SH-SY5Y (cell line): ENCODE measurements around the gene CZIB.

Experiments used
- GATA2 ChIP-seq: IDR thresholded peaks from 2 replicates; pipeline ENCODE4 v1.6.1; 2011; ENCODE audit warnings: mild to moderate bottlenecking, low read depth, low read length
- GATA3 ChIP-seq: IDR thresholded peaks from 2 replicates; pipeline ENCODE4 v1.6.1; 2011; ENCODE audit warnings: low read depth, mild to moderate bottlenecking, low read length, moderate library complexity

- TF ChIP-seq GATA3 (no peak), GATA2 (peak; percentile 32)
These were observed 23.7 kb downstream of the CZIB start, which contains the start of gene CPT2 for GRCh38 chr1:53196485-53197290.
